Measurements from ENCODE around the gene TRIM29. TPM values are rescaled to one million over a fixed set of nuclear protein-coding genes. Genes with fewer than 3 reads are reported as not detected.

Gene TRIM29
- total and polyA plus RNA-seq, 2 experiments from 2014 or later = 0.28 TPM; not detected in 1

GRCh38 chr11:120095516-120095915 lies 42.4 kb downstream of the TRIM29 start:
- H3K27me3 Mint-ChIP-seq (ENCODE audit: insufficient read depth, low read depth, poor library complexity) = peaks cover 26% of the 10 kb centered on the region
- no peak for ATAC-seq

GRCh38 chr11:120091701-120092100 lies 46.2 kb downstream of the TRIM29 start:
- H3K27me3 ChIP-seq (ENCODE audit: insufficient read depth) = no peaks in the 10 kb centered on the region
- H3K4me2 ChIP-seq = no peak overlapping the region
- Mint-ChIP-seq H3K9me3 (no peaks in the 10 kb centered on the region; the same call in none of the 3 replicates), H3K27me3 (ENCODE audit: insufficient read depth, low read depth, poor library complexity) (peaks cover 17% of the 10 kb centered on the region), H3K4me1 (peaks cover 12% of the 10 kb centered on the region), H3K36me3 (ENCODE audit: low read depth) (peaks cover 2% of the 10 kb centered on the region; the same call in 1 of the 3 replicates), H3K4me3 (no peak overlapping the region), H3K27ac (no peak overlapping the region)
- 0 out of 2 replicates have a peak, but pooled peaks cover 5% of the 10 kb centered on the region for H3K4me1 ChIP-seq (ENCODE audit: insufficient read depth)
- no peaks in the 10 kb centered on the region for H3K79me2 ChIP-seq (replicated peaks; ENCODE audit: insufficient read depth)
- H2AFZ ChIP-seq = no peak overlapping the region
- H3K4me3 ChIP-seq = no peak overlapping the region
- no peak for ATAC-seq
- H4K20me1 ChIP-seq (replicated peaks; ENCODE audit: insufficient read depth) = no peaks in the 10 kb centered on the region
- 0 out of 2 replicates have a peak, but pooled peaks cover 5% of the 10 kb centered on the region for H3K9me2 ChIP-seq (ENCODE audit: insufficient read depth)
- no peak for DNase-seq (ENCODE audit: low spot score)
- H3K27ac ChIP-seq (ENCODE audit: low read depth) = no peak overlapping the region
- no peaks in the 10 kb centered on the region; the same call in 1 of the 2 replicates for H3K36me3 ChIP-seq (ENCODE audit: insufficient read depth)
- H3F3A ChIP-seq (replicated peaks; ENCODE audit: low read depth) = no peaks in the 10 kb centered on the region
- TF ChIP-seq ZNF114 (CRISPR knock-in tag; IDR thresholded peaks at IDR 0.05) (no peak), EZH2 (IDR thresholded peaks at IDR 0.05; ENCODE audit: low read depth, unreplicated experiment) (no peak), ZNF462 (CRISPR knock-in tag; IDR thresholded peaks at IDR 0.05) (no peak), NANOG (IDR thresholded peaks at IDR 0.05; ENCODE audit: borderline replicate concordance) (no peak), CREB1 (CRISPR knock-in tag; IDR thresholded peaks at IDR 0.05; ENCODE audit: low read depth) (no peak), POLR2AphosphoS5 (IDR thresholded peaks at IDR 0.05; ENCODE audit: low read depth) (no peak), JUNB (IDR thresholded peaks at IDR 0.05; ENCODE audit: unreplicated experiment) (no peak), EZH2phosphoT487 (IDR thresholded peaks at IDR 0.05; ENCODE audit: unreplicated experiment) (no peak), CTCF (conservative IDR thresholded peaks at IDR 0.05; ENCODE audit: low read depth in 2 of 2) (no peak), STAT1 (IDR thresholded peaks at IDR 0.05; ENCODE audit: unreplicated experiment) (no peak)
- TF ChIP-seq, protein P1, sequence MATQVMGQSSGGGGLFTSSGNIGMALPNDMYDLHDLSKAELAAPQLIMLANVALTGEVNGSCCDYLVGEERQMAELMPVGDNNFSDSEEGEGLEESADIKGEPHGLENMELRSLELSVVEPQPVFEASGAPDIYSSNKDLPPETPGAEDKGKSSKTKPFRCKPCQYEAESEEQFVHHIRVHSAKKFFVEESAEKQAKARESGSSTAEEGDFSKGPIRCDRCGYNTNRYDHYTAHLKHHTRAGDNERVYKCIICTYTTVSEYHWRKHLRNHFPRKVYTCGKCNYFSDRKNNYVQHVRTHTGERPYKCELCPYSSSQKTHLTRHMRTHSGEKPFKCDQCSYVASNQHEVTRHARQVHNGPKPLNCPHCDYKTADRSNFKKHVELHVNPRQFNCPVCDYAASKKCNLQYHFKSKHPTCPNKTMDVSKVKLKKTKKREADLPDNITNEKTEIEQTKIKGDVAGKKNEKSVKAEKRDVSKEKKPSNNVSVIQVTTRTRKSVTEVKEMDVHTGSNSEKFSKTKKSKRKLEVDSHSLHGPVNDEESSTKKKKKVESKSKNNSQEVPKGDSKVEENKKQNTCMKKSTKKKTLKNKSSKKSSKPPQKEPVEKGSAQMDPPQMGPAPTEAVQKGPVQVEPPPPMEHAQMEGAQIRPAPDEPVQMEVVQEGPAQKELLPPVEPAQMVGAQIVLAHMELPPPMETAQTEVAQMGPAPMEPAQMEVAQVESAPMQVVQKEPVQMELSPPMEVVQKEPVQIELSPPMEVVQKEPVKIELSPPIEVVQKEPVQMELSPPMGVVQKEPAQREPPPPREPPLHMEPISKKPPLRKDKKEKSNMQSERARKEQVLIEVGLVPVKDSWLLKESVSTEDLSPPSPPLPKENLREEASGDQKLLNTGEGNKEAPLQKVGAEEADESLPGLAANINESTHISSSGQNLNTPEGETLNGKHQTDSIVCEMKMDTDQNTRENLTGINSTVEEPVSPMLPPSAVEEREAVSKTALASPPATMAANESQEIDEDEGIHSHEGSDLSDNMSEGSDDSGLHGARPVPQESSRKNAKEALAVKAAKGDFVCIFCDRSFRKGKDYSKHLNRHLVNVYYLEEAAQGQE (IDR thresholded peaks at IDR 0.05; ENCODE audit: unreplicated experiment) = no peak

More at GRCh38 chr11:120095516-120095915, 42.4 kb downstream of the TRIM29 start:
- H4K20me1 ChIP-seq (replicated peaks; ENCODE audit: insufficient read depth) = no peaks in the 10 kb centered on the region; the same call in 1 of the 2 replicates
- DNase-seq (ENCODE audit: low spot score) = no peak
- no peak overlapping the region for H3K27ac ChIP-seq (ENCODE audit: low read depth)
- no peak overlapping the region for H2AFZ ChIP-seq
- no peak overlapping the region for H3K27ac Mint-ChIP-seq
- H3K27me3 ChIP-seq (ENCODE audit: insufficient read depth) = no peaks in the 10 kb centered on the region
- no peaks in the 10 kb centered on the region; the same call in 1 of the 2 replicates for H3K36me3 ChIP-seq (ENCODE audit: insufficient read depth)
- H3K36me3 Mint-ChIP-seq (ENCODE audit: low read depth) = no peaks in the 10 kb centered on the region
- no peaks in the 10 kb centered on the region for H3K9me3 Mint-ChIP-seq
- H3F3A ChIP-seq (replicated peaks; ENCODE audit: low read depth) = no peaks in the 10 kb centered on the region
- TF ChIP-seq STAT1 (IDR thresholded peaks at IDR 0.05; ENCODE audit: unreplicated experiment) = no peak
- no peak overlapping the region for H3K4me3 Mint-ChIP-seq
- no peaks in the 10 kb centered on the region for H3K79me2 ChIP-seq (replicated peaks; ENCODE audit: insufficient read depth)
- no peak overlapping the region for H3K4me3 ChIP-seq
- peaks cover 25% of the 10 kb centered on the region for H3K4me1 Mint-ChIP-seq
- no peaks in the 10 kb centered on the region for H3K9me2 ChIP-seq (ENCODE audit: insufficient read depth)
- H3K4me2 ChIP-seq = no peak overlapping the region
- peaks cover 16% of the 10 kb centered on the region; the same call in 1 of the 2 replicates for H3K4me1 ChIP-seq (ENCODE audit: insufficient read depth)
